ENCODE results near the gene SH3PXD2B.
"Not testable (repeated sequence)": the region's sequence is repeated elsewhere in the genome, so short reads cannot be mapped to it uniquely, and the experiment has no call there.

SH3PXD2B gene

GRCh38 chr5:172353271-172353812 is 101.0 kb downstream of the SH3PXD2B start:
- H3K9ac ChIP-seq (ENCODE audit: low read length): no peak overlapping the region
- peaks cover 5% of the 10 kb centered on the region for H3K4me1 ChIP-seq (ENCODE audit: control insufficient read depth, insufficient read depth, low read length)
- H3K4me3 ChIP-seq (ENCODE audit: low read length): no peak overlapping the region
- H3K36me3 ChIP-seq (ENCODE audit: control insufficient read depth, insufficient read depth, low read length, severe bottlenecking): peaks cover 95% of the 10 kb centered on the region
- no peak for DNase-seq (ENCODE audit: low read depth)
- H3K27me3 ChIP-seq (replicated peaks; ENCODE audit: control insufficient read depth, insufficient read depth, low read length): no peaks in the 10 kb centered on the region
- no peaks in the 10 kb centered on the region for H3K9me3 ChIP-seq (ENCODE audit: control insufficient read depth, low read length)

- H3K36me3 ChIP-seq (ENCODE audit: control insufficient read depth, insufficient read depth, low read length, severe bottlenecking): peaks cover 95% of the 10 kb centered on the region
- H3K9me3 ChIP-seq (ENCODE audit: control insufficient read depth, low read length); H3K27me3 ChIP-seq (replicated peaks; ENCODE audit: control insufficient read depth, insufficient read depth, low read length); H3K4me3 ChIP-seq (ENCODE audit: low read length); H3K9ac ChIP-seq (ENCODE audit: low read length); H3K4me1 ChIP-seq (ENCODE audit: control insufficient read depth, insufficient read depth, low read length); DNase-seq (ENCODE audit: low read depth): not testable (repeated sequence)
These were observed 101.8 kb downstream of the SH3PXD2B start for GRCh38 chr5:172352526-172352925.

- H3K9ac ChIP-seq (ENCODE audit: low read length): no peak overlapping the region
- DNase-seq (ENCODE audit: low read depth): no peak
- H3K4me3 ChIP-seq (ENCODE audit: low read length): no peak overlapping the region
- H3K36me3 ChIP-seq (ENCODE audit: control insufficient read depth, insufficient read depth, low read length, severe bottlenecking): peaks cover 96% of the 10 kb centered on the region
- peaks cover 5% of the 10 kb centered on the region for H3K4me1 ChIP-seq (ENCODE audit: control insufficient read depth, insufficient read depth, low read length)
- no peaks in the 10 kb centered on the region for H3K9me3 ChIP-seq (ENCODE audit: control insufficient read depth, low read length)
- H3K27me3 ChIP-seq (replicated peaks; ENCODE audit: control insufficient read depth, insufficient read depth, low read length): no peaks in the 10 kb centered on the region
These were observed 103.0 kb downstream of the SH3PXD2B start for GRCh38 chr5:172351240-172351778.

GRCh38 chr5:172350212-172351181 is 103.8 kb downstream of the SH3PXD2B start:
- Histone ChIP-seq H3K4me3 (ENCODE audit: low read length) (no peak overlapping the region), H3K9ac (ENCODE audit: low read length) (no peak overlapping the region), H3K27me3 (replicated peaks; ENCODE audit: control insufficient read depth, insufficient read depth, low read length) (no peaks in the 10 kb centered on the region), H3K36me3 (ENCODE audit: control insufficient read depth, insufficient read depth, low read length, severe bottlenecking) (peaks cover 98% of the 10 kb centered on the region), H3K4me1 (ENCODE audit: control insufficient read depth, insufficient read depth, low read length) (peaks cover 5% of the 10 kb centered on the region), H3K9me3 (ENCODE audit: control insufficient read depth, low read length) (no peaks in the 10 kb centered on the region)
- no peak for DNase-seq (ENCODE audit: low read depth)

- not testable (repeated sequence) for H3K4me3 ChIP-seq (ENCODE audit: low read length); H3K9me3 ChIP-seq (ENCODE audit: control insufficient read depth, low read length); H3K4me1 ChIP-seq (ENCODE audit: control insufficient read depth, insufficient read depth, low read length); H3K27me3 ChIP-seq (replicated peaks; ENCODE audit: control insufficient read depth, insufficient read depth, low read length); H3K9ac ChIP-seq (ENCODE audit: low read length); DNase-seq (ENCODE audit: low read depth)
- H3K36me3 ChIP-seq (ENCODE audit: control insufficient read depth, insufficient read depth, low read length, severe bottlenecking): peaks cover 96% of the 10 kb centered on the region
These were observed 105.6 kb downstream of the SH3PXD2B start for GRCh38 chr5:172348733-172349132.

- no peak overlapping the region for H3K9ac ChIP-seq (ENCODE audit: low read length)
- DNase-seq (ENCODE audit: low read depth): no peak
- H3K4me3 ChIP-seq (ENCODE audit: low read length): no peak overlapping the region
- H3K27me3 ChIP-seq (replicated peaks; ENCODE audit: control insufficient read depth, insufficient read depth, low read length): no peaks in the 10 kb centered on the region
- no peaks in the 10 kb centered on the region for H3K4me1 ChIP-seq (ENCODE audit: control insufficient read depth, insufficient read depth, low read length)
- H3K9me3 ChIP-seq (ENCODE audit: control insufficient read depth, low read length): no peaks in the 10 kb centered on the region
- H3K36me3 ChIP-seq (ENCODE audit: control insufficient read depth, insufficient read depth, low read length, severe bottlenecking): peaks cover 95% of the 10 kb centered on the region
These were observed 106.2 kb downstream of the SH3PXD2B start for GRCh38 chr5:172348084-172348483.

GRCh38 chr5:172347496-172348052 is 106.8 kb downstream of the SH3PXD2B start:
- H3K4me1 ChIP-seq (ENCODE audit: control insufficient read depth, insufficient read depth, low read length): no peaks in the 10 kb centered on the region
- no peaks in the 10 kb centered on the region for H3K9me3 ChIP-seq (ENCODE audit: control insufficient read depth, low read length)
- peaks cover 95% of the 10 kb centered on the region for H3K36me3 ChIP-seq (ENCODE audit: control insufficient read depth, insufficient read depth, low read length, severe bottlenecking)
- no peak overlapping the region for H3K4me3 ChIP-seq (ENCODE audit: low read length)
- no peak for DNase-seq (ENCODE audit: low read depth)
- no peak overlapping the region for H3K9ac ChIP-seq (ENCODE audit: low read length)
- no peaks in the 10 kb centered on the region for H3K27me3 ChIP-seq (replicated peaks; ENCODE audit: control insufficient read depth, insufficient read depth, low read length)

GRCh38 chr5:172345881-172346280 is 108.4 kb downstream of the SH3PXD2B start:
- Histone ChIP-seq H3K4me1 (ENCODE audit: control insufficient read depth, insufficient read depth, low read length) (no peaks in the 10 kb centered on the region), H3K36me3 (ENCODE audit: control insufficient read depth, insufficient read depth, low read length, severe bottlenecking) (peaks cover 92% of the 10 kb centered on the region), H3K27me3 (replicated peaks; ENCODE audit: control insufficient read depth, insufficient read depth, low read length) (no peaks in the 10 kb centered on the region), H3K4me3 (ENCODE audit: low read length) (no peak overlapping the region), H3K9me3 (ENCODE audit: control insufficient read depth, low read length) (no peaks in the 10 kb centered on the region), H3K9ac (ENCODE audit: low read length) (no peak overlapping the region)
- DNase-seq (ENCODE audit: low read depth): no peak

- Histone ChIP-seq H3K36me3 (ENCODE audit: control insufficient read depth, insufficient read depth, low read length, severe bottlenecking) (peaks cover 92% of the 10 kb centered on the region), H3K4me3 (ENCODE audit: low read length) (no peak overlapping the region), H3K4me1 (ENCODE audit: control insufficient read depth, insufficient read depth, low read length) (no peaks in the 10 kb centered on the region), H3K9ac (ENCODE audit: low read length) (no peak overlapping the region), H3K9me3 (ENCODE audit: control insufficient read depth, low read length) (no peaks in the 10 kb centered on the region), H3K27me3 (replicated peaks; ENCODE audit: control insufficient read depth, insufficient read depth, low read length) (no peaks in the 10 kb centered on the region)
- peak; percentile 14 for DNase-seq (ENCODE audit: low read depth)
These were observed 109.4 kb downstream of the SH3PXD2B start for GRCh38 chr5:172344855-172345409.

GRCh38 chr5:172343741-172344140 is 110.6 kb downstream of the SH3PXD2B start:
- no peak for DNase-seq (ENCODE audit: low read depth)
- Histone ChIP-seq H3K4me3 (ENCODE audit: low read length) (no peak overlapping the region), H3K9me3 (ENCODE audit: control insufficient read depth, low read length) (no peaks in the 10 kb centered on the region), H3K9ac (ENCODE audit: low read length) (no peak overlapping the region), H3K4me1 (ENCODE audit: control insufficient read depth, insufficient read depth, low read length) (no peaks in the 10 kb centered on the region), H3K36me3 (ENCODE audit: control insufficient read depth, insufficient read depth, low read length, severe bottlenecking) (peaks cover 92% of the 10 kb centered on the region), H3K27me3 (replicated peaks; ENCODE audit: control insufficient read depth, insufficient read depth, low read length) (no peaks in the 10 kb centered on the region)

- Histone ChIP-seq H3K4me1 (ENCODE audit: control insufficient read depth, insufficient read depth, low read length) (no peaks in the 10 kb centered on the region), H3K4me3 (ENCODE audit: low read length) (no peak overlapping the region), H3K9ac (ENCODE audit: low read length) (no peak overlapping the region), H3K27me3 (replicated peaks; ENCODE audit: control insufficient read depth, insufficient read depth, low read length) (no peaks in the 10 kb centered on the region), H3K9me3 (ENCODE audit: control insufficient read depth, low read length) (no peaks in the 10 kb centered on the region), H3K36me3 (ENCODE audit: control insufficient read depth, insufficient read depth, low read length, severe bottlenecking) (peaks cover 92% of the 10 kb centered on the region)
- no peak for DNase-seq (ENCODE audit: low read depth)
These were observed 111.4 kb downstream of the SH3PXD2B start for GRCh38 chr5:172342918-172343317.

Data from adipocyte (in vitro differentiated cells).